Hypothalamus (tissue), 51 donors: Measurements from ENCODE around the gene HADH.
"Not testable (repeated sequence)": the region's sequence is repeated elsewhere in the genome, so short reads cannot be mapped to it uniquely, and the experiment has no call there.

Experiments used
- DNase-seq, 51 donors: peaks; one replicate each; lab custom pipeline; 2025; lab: John Stamatoyannopoulos, UW

Gene HADH

GRCh38 chr4:107994894-107995293 lies 5.2 kb downstream of the HADH start:
- DNase-seq: no peak

- DNase-seq: peak in 1 of 51 donors; percentile 19
These were observed 7.5 kb downstream of the HADH start for GRCh38 chr4:107996949-107997788.

- no peak for DNase-seq
These were observed 8.1 kb downstream of the HADH start for GRCh38 chr4:107997794-107998193.

GRCh38 chr4:107999932-108000539 lies 10.3 kb downstream of the HADH start:
- DNase-seq: no peak

GRCh38 chr4:108001540-108002135 lies 11.9 kb downstream of the HADH start:
- DNase-seq: no peak

- no peak for DNase-seq
These were observed 14.4 kb downstream of the HADH start for GRCh38 chr4:108003982-108004515.

- DNase-seq: no peak
These were observed 15.0 kb downstream of the HADH start for GRCh38 chr4:108004646-108005045.

- DNase-seq: no peak
These were observed 16.1 kb downstream of the HADH start for GRCh38 chr4:108005807-108006206.

- DNase-seq: no peak
These were observed 16.7 kb downstream of the HADH start for GRCh38 chr4:108006361-108006760.

GRCh38 chr4:108007984-108008383 lies 18.3 kb downstream of the HADH start:
- no peak for DNase-seq

- peak in 1 of 51 donors; percentile 7 for DNase-seq
These were observed 19.0 kb downstream of the HADH start for GRCh38 chr4:108008721-108009120.

GRCh38 chr4:108010167-108010566 lies 20.5 kb downstream of the HADH start:
- DNase-seq: peak in 1 of 51 donors; percentile 18

- not testable (repeated sequence) for DNase-seq
These were observed 22.7 kb downstream of the HADH start for GRCh38 chr4:108012382-108012781.

GRCh38 chr4:108013327-108013726 lies 23.6 kb downstream of the HADH start:
- no peak for DNase-seq

GRCh38 chr4:108013955-108014354 lies 24.3 kb downstream of the HADH start:
- DNase-seq: no peak

- peak in 46 of 51 donors; percentile 5 to 89 (median 51) for DNase-seq
These were observed 28.6 kb downstream of the HADH start for GRCh38 chr4:108018040-108018883.

- no peak for DNase-seq
These were observed 29.1 kb downstream of the HADH start for GRCh38 chr4:108018884-108019187.

GRCh38 chr4:108024085-108024877 lies 34.6 kb downstream of the HADH start:
- DNase-seq: no peak

- DNase-seq: no peak
These were observed 35.1 kb downstream of the HADH start for GRCh38 chr4:108024878-108025165.
